Kidney (tissue), 14 donors: ENCODE data around the gene KLRD1. TPM values are rescaled to one million over a fixed set of nuclear protein-coding genes. Genes with fewer than 3 reads are reported as not detected.

Source experiments
- DNase-seq, 5 donors: peaks; one replicate each; pipeline ENCODE4 v3.0.0-alpha.2; 2013 to 2020
- FAIRE-seq: peaks from 2 replicates; lab custom pipeline; 2012; peaks lifted over from hg19 to GRCh38; lab: Jason Lieb, UNC
- H3K27ac ChIP-seq, 2 donors: one replicate each; pipeline ENCODE4 v1.7.0; 2013; ENCODE audit warnings: low read depth in 2 of 2, low read length in 2 of 2, inconsistent platforms in 1 of 2
- H3K27me3 ChIP-seq: one replicate; pipeline ENCODE4 v1.7.1; 2013; ENCODE audit warnings: low read length, inconsistent platforms; ENCODE audit not compliant: control insufficient read depth, insufficient read depth
- H3K36me3 ChIP-seq, 3 donors: one replicate each; pipeline versions ENCODE4 v1.7.0 to v1.7.1; 2013; ENCODE audit warnings: low read length in 3 of 3, control low read depth in 1 of 3, inconsistent platforms in 1 of 3; ENCODE audit not compliant: insufficient read depth in 3 of 3, control insufficient read depth in 2 of 3
- H3K4me1 ChIP-seq, 3 donors: one replicate each; pipeline versions ENCODE4 v1.7.0 to v1.7.1; 2013; ENCODE audit warnings: low read length in 3 of 3, inconsistent platforms in 1 of 3, low read depth in 1 of 3; ENCODE audit not compliant: control insufficient read depth in 2 of 3, insufficient read depth in 2 of 3
- H3K4me3 ChIP-seq, 3 donors: one replicate each; pipeline versions ENCODE4 v1.7.0 to v1.8.1; 2013; ENCODE audit warnings: low read length in 3 of 3, control low read depth in 1 of 3, inconsistent platforms in 1 of 3
- H3K9ac ChIP-seq, 3 donors: one replicate each; pipeline versions ENCODE4 v1.7.0 to v1.7.1; 2013; ENCODE audit warnings: low read length in 3 of 3, control low read depth in 1 of 3, inconsistent platforms in 1 of 3
- H3K9me3 ChIP-seq, 3 donors: one replicate each; pipeline versions ENCODE4 v1.7.0 to v1.7.1; 2013; ENCODE audit warnings: low read length in 3 of 3, control low read depth in 1 of 3, inconsistent platforms in 1 of 3; ENCODE audit not compliant: control insufficient read depth in 2 of 3, insufficient read depth in 1 of 3
- intact Hi-C: fragments of 100-400 bp; cut with DNase I; formaldehyde crosslinking; loops from one replicate; pipeline ENCODE4 v1.11.1; 2022
- polyA plus RNA-seq: library from polyadenylated mRNA; stranded (reverse); fragments of 350-450 nt; fragmentation: Illumina TruSeq; extraction: RNeasy Lipid Tissue Mini Kit (QIAGEN cat#74804); gene quantifications from one replicate; pipeline ENCODE4 v1.2.3, GENCODE V29; 2014; ENCODE audit warnings: low read depth, low replicate concordance; ENCODE audit not compliant: insufficient read depth
- total RNA-seq: library from RNA; stranded (reverse); fragmentation: NEBNext Ultra II Directional; extraction: Animal tissue kit (Norgen Biotek cat#: 25700); gene quantifications from one replicate; pipeline ENCODE4 v1.2.1, GENCODE V29; 2021
- TF ChIP-seq, protein P1 (sequence below): IDR thresholded peaks from 3 replicates; pipeline ENCODE4 v1.5.1; 2012; ENCODE audit warnings: mild to moderate bottlenecking, moderate library complexity, borderline replicate concordance; ENCODE audit not compliant: insufficient read depth; ENCODE audit errors: extremely low read depth
- donor health status: control.
- donor health status: control.
- donor health status: control.
- donor health status: control.
- donor health status: control.
- donor health status: DM: yes; HTN: yes; CAD: no.
- donor health status: Normal renal cell carcinoma (clear cell type).

KLRD1 gene
- total and polyA plus RNA-seq, 2 donors from 2014 or later: 0.37 to 5.5 TPM

DNA sequence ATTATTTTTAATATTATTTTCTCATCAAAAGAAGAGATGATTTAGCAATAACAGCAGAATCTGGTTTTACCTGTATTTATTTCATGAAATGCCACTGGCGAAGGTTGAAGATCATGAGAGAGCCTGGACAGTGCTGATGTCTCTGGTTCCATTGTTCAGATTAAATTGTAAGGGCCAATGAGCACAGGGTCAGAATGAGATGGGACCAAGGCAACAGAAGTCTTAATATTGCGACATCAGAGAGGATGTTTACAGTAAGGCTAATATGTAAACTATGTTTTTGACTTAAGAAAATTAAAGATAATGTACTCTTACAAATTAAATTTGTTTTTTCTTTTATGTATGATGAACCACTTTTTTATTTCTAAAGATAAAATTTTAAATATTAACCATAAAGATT, 35.2 kb upstream of the KLRD1 start:
- Histone ChIP-seq H3K9me3 (no peaks in the 10 kb centered on the region), H3K9ac (no peak overlapping the region), H3K4me1 (no peaks in the 10 kb centered on the region), H3K27me3 (no peaks in the 10 kb centered on the region), H3K4me3 (no peak overlapping the region), H3K27ac (no peak overlapping the region), H3K36me3 (no peaks in the 10 kb centered on the region)
- no peak for FAIRE-seq
- TF ChIP-seq, protein P1, sequence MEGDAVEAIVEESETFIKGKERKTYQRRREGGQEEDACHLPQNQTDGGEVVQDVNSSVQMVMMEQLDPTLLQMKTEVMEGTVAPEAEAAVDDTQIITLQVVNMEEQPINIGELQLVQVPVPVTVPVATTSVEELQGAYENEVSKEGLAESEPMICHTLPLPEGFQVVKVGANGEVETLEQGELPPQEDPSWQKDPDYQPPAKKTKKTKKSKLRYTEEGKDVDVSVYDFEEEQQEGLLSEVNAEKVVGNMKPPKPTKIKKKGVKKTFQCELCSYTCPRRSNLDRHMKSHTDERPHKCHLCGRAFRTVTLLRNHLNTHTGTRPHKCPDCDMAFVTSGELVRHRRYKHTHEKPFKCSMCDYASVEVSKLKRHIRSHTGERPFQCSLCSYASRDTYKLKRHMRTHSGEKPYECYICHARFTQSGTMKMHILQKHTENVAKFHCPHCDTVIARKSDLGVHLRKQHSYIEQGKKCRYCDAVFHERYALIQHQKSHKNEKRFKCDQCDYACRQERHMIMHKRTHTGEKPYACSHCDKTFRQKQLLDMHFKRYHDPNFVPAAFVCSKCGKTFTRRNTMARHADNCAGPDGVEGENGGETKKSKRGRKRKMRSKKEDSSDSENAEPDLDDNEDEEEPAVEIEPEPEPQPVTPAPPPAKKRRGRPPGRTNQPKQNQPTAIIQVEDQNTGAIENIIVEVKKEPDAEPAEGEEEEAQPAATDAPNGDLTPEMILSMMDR: no peak
- DNase-seq: no peak
- intact Hi-C loops: no loop called here

DNA sequence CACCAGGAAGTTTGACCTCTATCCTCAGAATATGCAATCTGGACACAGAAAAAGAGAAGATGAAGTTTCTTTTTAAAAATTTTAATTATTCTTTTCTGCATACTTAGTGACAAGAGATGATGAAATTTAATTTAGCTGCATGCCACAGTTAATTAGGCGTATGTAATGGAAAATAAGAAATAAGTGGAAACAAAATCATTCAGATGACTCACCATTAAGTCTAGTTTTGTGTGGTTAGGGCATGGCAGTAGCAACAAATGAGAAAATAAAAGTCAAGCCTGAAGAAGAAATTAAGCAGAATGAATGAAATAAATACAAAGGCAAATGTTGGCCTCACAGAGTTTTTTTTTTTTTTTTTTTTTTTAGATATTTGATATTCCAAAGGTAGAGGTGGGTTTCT, 30.9 kb upstream of the KLRD1 start:
- TF ChIP-seq, protein P1: no peak
- no peaks in the 10 kb centered on the region for H3K9me3 ChIP-seq
- intact Hi-C loops: no loop called here
- H3K36me3 ChIP-seq: no peaks in the 10 kb centered on the region
- no peak overlapping the region for H3K27ac ChIP-seq
- DNase-seq: no peak
- H3K27me3 ChIP-seq: no peaks in the 10 kb centered on the region
- no peaks in the 10 kb centered on the region for H3K4me1 ChIP-seq
- H3K4me3 ChIP-seq: no peak overlapping the region
- no peak overlapping the region for H3K9ac ChIP-seq
- FAIRE-seq: peak; percentile 3

DNA sequence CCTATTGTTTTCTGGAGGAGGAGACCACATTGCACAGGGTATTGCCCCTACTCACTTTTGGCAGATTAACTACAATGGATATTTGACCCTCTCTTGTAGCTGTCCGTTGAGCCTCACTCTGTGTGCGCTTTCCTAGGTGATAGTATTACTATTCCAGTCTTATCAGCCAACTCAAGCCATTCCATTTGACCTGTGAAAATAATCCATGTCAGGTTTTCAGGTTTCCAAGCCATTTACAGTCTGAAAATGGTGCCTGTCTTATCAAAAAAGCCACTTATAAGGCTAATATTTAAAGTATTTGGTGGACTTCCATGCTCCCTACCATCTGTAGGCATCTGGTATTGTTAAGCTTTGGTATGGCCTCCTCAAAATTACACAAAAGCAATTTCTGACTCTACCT, 29.6 kb upstream of the KLRD1 start:
- intact Hi-C loops: no loop called here
- Histone ChIP-seq H3K27ac (no peak overlapping the region), H3K36me3 (no peaks in the 10 kb centered on the region), H3K4me1 (no peaks in the 10 kb centered on the region), H3K4me3 (no peak overlapping the region), H3K9me3 (no peaks in the 10 kb centered on the region), H3K9ac (no peak overlapping the region), H3K27me3 (no peaks in the 10 kb centered on the region)
- DNase-seq: no peak
- TF ChIP-seq, protein P1: no peak
- FAIRE-seq: no peak

DNA sequence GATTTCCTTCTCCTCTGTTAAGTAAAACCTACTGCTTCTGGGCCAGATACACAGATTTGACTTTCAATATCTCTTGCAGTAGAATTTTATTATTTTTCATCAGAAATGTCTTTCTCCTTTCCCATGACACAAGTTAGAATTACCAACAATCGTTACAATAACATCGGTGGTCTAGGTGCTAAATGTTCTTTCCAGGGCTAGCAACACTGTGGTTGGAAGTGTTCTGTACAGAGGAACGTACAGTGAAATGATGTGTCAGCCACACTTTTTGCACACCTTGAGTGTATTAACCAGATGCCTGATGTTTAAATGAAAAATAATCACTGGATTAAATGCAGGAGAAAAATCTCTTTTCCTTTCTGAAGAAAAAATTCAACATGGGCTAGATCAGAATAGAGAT, 27.7 kb upstream of the KLRD1 start:
- Histone ChIP-seq H3K4me1 (no peaks in the 10 kb centered on the region), H3K36me3 (no peaks in the 10 kb centered on the region), H3K9me3 (no peaks in the 10 kb centered on the region), H3K9ac (no peak overlapping the region), H3K4me3 (no peak overlapping the region), H3K27ac (no peak overlapping the region), H3K27me3 (no peaks in the 10 kb centered on the region)
- no peak for DNase-seq
- no peak for FAIRE-seq
- intact Hi-C loops: no loop called here
- TF ChIP-seq, protein P1: no peak
